GM10266 (cell line): ENCODE data around the gene PLA2R1.

Source experiments
- DNase-seq: peaks from one replicate; pipeline ENCODE4 v3.0.0; 2012; ENCODE audit errors: extremely low spot score
- CTCF ChIP-seq: IDR thresholded peaks from 2 replicates; pipeline ENCODE4 v1.5.1; 2012; ENCODE audit warnings: mild to moderate bottlenecking, low read depth; ENCODE audit not compliant: control insufficient read depth, insufficient read depth; ENCODE audit errors: missing control alignments

The PLA2R1 gene

GRCh38 chr2:160034396-160034795, 28.0 kb downstream of the PLA2R1 start:
- no peak for TF ChIP-seq CTCF
- no peak for DNase-seq

- DNase-seq = no peak
- no peak for TF ChIP-seq CTCF
Measured at GRCh38 chr2:160033732-160034392, 28.6 kb downstream of the PLA2R1 start.

GRCh38 chr2:160029270-160029628, 33.2 kb downstream of the PLA2R1 start:
- no peak for TF ChIP-seq CTCF
- DNase-seq = no peak

GRCh38 chr2:160028431-160029269, 33.8 kb downstream of the PLA2R1 start:
- TF ChIP-seq CTCF = no peak
- DNase-seq = no peak

GRCh38 chr2:160022162-160022561, 40.3 kb downstream of the PLA2R1 start:
- no peak for DNase-seq
- TF ChIP-seq CTCF = peak; percentile 12

- TF ChIP-seq CTCF = no peak
- no peak for DNase-seq
Measured at GRCh38 chr2:160019374-160020090, 42.9 kb downstream of the PLA2R1 start.
